Left ventricle myocardium superior (tissue), 1 donor: ENCODE data around the gene ACTN4. TPM values are rescaled to one million over a fixed set of nuclear protein-coding genes. Genes with fewer than 3 reads are reported as not detected.

Experiments used
- ATAC-seq: fragments of 200-7000 bp; cut with Tn5 transposase; one replicate; pipeline ENCODE4 v1.9.1; 2020; ENCODE audit warnings: mild to moderate bottlenecking, moderate library complexity
- DNase-seq: peaks from one replicate; pipeline ENCODE4 v3.0.0-alpha.2; 2020
- intact Hi-C: fragments of 100-400 bp; cut with micrococcal nuclease; formaldehyde crosslinking; loops from one replicate; pipeline ENCODE4 v1.11.0; 2022
- total RNA-seq: library from RNA; stranded (reverse); fragmentation: NEBNext Ultra II Directional; extraction: Animal tissue kit (Norgen Biotek cat#: 25700); gene quantifications from one replicate; pipeline ENCODE4 v1.2.1, GENCODE V29; 2021
- donor health status: DM: no; HTN: yes; CAD: no; lungs with severe emphysema.

Gene ACTN4
- total RNA-seq, 1 donor from 2014 or later, result 131 TPM

GRCh38 chr19:38728752-38729541, 81.5 kb downstream of the ACTN4 start:
- ATAC-seq, result no peak
- DNase-seq, result peak; percentile 34
- intact Hi-C loops, result no loop called here

DNA sequence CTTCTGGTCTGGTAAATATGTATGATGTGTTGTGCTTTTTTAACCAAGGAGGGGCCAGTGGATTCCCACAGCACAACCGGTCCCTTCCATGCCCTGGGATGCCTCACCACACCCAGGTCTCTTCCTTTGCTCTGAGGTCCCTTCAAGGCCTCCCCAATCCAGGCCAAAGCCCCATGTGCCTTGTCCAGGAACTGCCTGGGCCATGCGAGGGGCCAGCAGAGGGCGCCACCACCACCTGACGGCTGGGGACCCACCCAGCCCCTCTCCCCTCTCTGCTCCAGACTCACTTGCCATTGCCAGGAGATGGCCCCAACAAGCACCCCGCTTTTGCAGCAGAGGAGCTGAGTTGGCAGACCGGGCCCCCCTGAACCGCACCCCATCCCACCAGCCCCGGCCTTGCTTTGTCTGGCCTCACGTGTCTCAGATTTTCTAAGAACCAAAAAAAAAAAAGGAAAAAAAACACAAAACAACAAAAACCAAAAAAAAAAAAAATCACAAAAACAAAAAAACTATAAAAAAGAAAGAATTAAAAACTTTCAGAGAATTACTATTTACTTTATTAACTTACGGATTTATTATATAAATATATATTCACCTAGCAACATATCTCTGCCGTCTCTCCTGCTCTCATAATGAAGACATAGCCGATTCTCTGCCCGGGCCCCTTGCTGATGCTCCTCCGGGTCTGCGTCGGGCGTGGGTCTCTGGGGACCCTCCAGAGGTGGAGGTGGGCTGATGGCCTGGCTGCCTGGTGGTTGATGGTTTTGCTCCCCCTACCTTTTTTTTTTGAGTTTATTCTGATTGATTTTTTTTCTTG, 82.4 kb downstream of the ACTN4 start:
- intact Hi-C loops, result no loop called here
- peak; percentile 87 for DNase-seq

DNA sequence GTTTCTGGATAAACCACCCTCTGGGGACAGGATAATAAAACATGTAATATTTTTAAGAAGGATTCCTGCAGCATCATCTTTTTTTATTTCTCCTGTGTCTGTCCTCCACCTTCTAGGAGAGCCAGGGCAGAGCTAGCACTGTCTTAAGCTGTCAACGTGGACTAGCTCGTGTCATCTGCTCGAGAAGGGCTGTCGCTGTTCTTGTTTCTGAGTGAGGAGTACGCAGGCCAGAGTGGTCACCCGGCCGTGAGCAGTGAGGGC, 83.0 kb downstream of the ACTN4 start:
- ATAC-seq, result no peak
- intact Hi-C loops, result no loop called here
- no peak for DNase-seq

More for the DNA sequence above, 82.4 kb downstream of the ACTN4 start:
- peak; percentile 48 for ATAC-seq

- intact Hi-C loops, result no loop called here
- no peak for ATAC-seq
- no peak for DNase-seq
These were observed 83.5 kb downstream of the ACTN4 start for GRCh38 chr19:38730731-38731589.

DNA sequence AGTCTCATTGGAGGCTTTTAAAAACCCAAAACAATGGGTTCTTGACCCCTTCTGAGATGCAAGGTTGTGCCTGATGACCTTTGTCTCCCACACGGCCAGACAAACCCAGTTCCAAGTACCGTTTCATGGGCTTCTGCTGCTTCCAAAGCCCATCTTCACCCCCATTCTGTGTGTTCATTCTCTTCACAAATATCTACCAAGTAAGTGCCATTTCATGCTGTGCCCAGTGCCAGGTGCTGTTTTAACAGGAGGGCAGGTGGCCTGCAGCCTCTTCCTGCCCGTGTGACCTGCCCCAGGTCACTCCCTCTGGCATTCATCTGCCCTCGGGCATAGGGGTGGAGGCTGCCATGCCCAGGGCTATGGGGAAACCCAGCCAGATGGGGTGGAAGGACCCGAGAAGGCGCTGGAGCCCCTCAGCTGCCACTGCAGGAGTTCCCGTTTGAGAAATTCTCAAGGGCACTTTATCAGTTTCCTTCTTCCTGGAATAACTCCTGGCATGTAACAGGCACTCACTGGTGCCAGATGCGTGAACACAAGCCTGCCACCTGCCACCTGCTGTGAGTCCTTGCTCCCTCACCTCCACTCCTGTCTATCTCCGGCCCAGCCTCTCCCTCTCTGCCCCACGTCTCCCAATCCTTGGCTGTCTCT, 84.3 kb downstream of the ACTN4 start:
- no peak for DNase-seq
- intact Hi-C loops, result no loop called here
- ATAC-seq, result peak; percentile 1

- intact Hi-C loops, result no loop called here
- ATAC-seq, result no peak
These were observed 85.7 kb downstream of the ACTN4 start for GRCh38 chr19:38733241-38733492.

GRCh38 chr19:38733493-38734175, 86.2 kb downstream of the ACTN4 start:
- ATAC-seq (peak; percentile 1), DNase-seq (peak; percentile 28)
- intact Hi-C loops, result no loop called here

More at GRCh38 chr19:38733241-38733492, 85.7 kb downstream of the ACTN4 start:
- DNase-seq, result no peak

DNA sequence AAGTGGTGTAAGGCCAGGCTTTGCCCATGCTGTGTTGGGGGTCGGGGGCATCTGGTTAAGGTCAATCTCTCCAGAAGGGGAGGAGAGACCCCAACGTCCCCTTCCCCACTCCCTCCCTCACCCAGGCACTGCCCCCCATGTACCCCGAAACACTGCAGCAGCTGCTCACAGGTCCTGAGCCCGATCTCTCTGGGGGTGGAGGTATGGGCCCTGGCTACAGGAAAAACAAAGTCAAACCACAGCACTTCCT, 86.7 kb downstream of the ACTN4 start:
- no peak for DNase-seq
- intact Hi-C loops, result no loop called here
- ATAC-seq, result no peak

DNA sequence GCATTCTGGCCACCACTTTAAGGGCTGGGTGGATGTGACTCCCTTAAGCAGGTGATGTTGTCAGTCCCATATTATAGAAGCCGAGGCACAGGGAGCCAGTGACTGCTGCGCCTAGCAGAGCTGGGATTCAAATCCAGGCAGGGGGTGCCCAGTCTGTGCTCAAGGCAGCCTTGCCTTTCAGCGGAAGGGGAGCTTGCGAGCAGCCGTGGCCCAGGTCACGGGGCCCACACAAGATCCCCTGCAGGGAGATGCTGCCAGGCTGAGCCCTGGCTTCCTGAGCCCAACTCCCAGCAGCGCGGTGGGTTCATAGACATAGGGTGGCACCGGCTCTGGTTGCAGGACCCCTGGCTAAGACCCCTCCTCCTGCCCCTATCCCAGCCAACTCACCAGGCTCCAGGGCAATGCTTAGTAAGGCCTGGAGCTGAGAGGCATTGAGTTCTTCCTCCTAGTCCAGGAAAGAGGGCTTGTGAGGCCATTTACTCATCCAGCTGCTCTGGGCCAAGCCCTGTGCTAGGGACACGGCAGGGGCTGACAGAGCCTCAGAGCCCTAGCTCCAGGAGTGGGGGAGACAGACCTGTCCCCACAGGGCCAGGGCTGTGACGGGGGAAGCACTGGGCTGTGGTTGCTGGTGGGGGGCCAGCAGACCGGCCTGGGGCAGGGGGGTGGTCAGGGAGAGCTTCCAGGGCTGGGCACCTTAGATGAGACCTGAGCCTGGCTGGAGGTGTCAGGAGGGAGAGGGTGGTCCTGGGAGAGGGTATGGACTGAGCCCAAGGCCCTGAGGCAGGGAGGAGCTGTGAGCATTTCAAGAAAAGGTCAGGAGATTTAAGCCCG, 87.2 kb downstream of the ACTN4 start:
- no peak for DNase-seq
- intact Hi-C loops, result no loop called here
- ATAC-seq, result peak; percentile 3

DNA sequence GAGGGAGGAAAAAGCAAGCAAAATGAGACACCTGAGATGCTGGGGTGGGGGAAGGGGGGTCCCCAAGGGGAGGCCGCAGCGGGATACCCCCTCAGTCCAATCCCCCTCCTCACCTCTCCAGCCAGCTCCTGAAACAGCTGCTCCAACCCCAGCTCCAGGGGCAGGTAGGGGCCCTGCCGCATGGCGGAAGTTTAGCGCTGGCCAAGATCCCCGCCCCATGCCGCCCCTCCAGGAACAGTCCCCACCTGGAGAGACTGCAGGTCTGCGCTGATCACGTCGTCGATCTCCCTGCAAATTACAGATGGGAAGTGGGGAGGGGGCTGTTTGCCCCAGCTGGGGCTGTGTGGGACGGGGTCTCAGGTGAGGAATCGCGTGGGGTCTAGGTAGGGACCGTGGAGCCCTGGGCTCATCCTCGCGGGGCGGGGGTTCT, 87.8 kb downstream of the ACTN4 start:
- ATAC-seq (no peak), DNase-seq (peak; percentile 31)
- intact Hi-C loops, result no loop called here

GRCh38 chr19:38736036-38736412, 88.6 kb downstream of the ACTN4 start:
- DNase-seq (peak; percentile 68), ATAC-seq (peak; percentile 3)
- intact Hi-C loops, result no loop called here

- peak; percentile 50 for DNase-seq
- intact Hi-C loops, result no loop called here
- peak; percentile 1 for ATAC-seq
These were observed 89.2 kb downstream of the ACTN4 start for GRCh38 chr19:38736413-38737280.

GRCh38 chr19:38737281-38737865, 89.9 kb downstream of the ACTN4 start:
- DNase-seq (no peak), ATAC-seq (no peak)
- intact Hi-C loops, result no loop called here

- intact Hi-C loops, result no loop called here
- ATAC-seq, result no peak
- DNase-seq, result no peak
These were observed 90.7 kb downstream of the ACTN4 start for GRCh38 chr19:38737921-38738737.

DNA sequence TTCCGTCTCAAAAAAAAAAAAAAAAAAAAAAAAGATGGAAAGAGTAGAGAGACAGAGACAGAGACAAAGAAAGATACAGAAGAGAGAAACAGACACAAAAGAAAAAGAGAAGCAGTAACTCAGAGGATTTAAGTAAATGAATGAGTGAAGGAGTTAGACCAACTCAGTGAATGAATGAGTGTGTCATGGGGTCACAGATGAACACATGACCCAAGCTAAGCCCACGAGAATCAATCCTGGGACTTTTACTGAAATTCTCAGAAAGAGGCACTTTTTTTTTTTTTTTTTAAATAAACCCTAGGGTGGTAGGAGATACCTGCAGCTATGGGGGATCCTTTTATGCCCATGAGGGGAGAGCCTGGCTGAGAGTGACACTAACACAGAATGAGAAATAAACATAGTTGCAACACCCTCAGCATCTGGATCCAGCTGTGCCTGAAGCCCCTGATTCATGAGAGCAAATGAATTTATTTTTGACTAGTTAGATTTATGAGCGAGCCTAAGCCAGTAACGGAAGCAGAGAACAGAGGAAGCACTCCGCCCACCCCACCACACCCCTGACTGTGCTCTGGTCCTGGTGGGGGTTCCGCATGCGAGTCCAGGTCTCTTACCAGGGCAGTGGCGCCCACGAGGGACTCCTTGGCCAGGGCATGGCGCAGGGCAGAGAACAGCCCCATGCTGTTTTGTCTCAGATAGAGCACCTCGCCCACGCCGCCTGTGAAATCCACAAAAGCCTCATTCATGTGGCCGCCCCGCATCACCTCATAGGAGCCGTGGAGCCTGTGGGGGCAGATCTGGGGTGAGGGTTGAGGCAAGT, 92.2 kb downstream of the ACTN4 start:
- ATAC-seq, result no peak
- intact Hi-C loops, result no loop called here
- DNase-seq, result no peak

DNA sequence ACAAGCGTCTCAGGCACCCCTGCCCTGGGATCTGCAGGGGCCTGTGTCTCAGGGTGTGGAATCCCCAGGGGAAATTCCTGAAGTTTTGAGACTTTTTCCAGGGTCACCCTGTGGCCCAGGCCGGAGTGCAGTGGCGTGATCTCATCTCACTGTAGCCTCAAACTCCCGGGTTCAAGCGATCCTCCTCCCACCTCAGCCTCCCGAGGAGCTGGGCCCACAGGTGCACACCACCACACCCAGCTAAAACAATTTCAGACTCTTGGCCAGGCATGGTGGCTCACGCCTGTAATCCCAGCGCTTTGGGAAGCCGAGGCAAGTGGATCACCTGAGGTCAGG, 92.8 kb downstream of the ACTN4 start:
- intact Hi-C loops, result no loop called here
- DNase-seq, result no peak
- ATAC-seq, result no peak
